Transverse colon (tissue), 4 donors: ENCODE data around the gene CALM3. TPM values are rescaled to one million over a fixed set of nuclear protein-coding genes. Genes with fewer than 3 reads are reported as not detected.

Source experiments
- DNase-seq: peaks from one replicate; pipeline ENCODE4 v3.0.0-alpha.2; 2019
- H3K27ac ChIP-seq, 4 donors: fragments of 200-600 bp; sonication (generic); 2 replicates each; pipeline ENCODE4 v1.5.1; 2016 to 2018; ENCODE audit warnings: inconsistent platforms in 4 of 4
- H3K27me3 ChIP-seq: fragments of 200-600 bp; sonication (generic); 2 replicates; pipeline ENCODE4 v1.5.1; 2017; ENCODE audit warnings: inconsistent platforms
- H3K36me3 ChIP-seq, 4 donors: fragments of 200-600 bp; sonication (generic); 2 replicates each; pipeline ENCODE4 v1.5.1; 2017 to 2019; ENCODE audit warnings: inconsistent platforms in 4 of 4
- H3K4me1 ChIP-seq, 4 donors: fragments of 200-600 bp; sonication (generic); 2 replicates each; pipeline ENCODE4 v1.5.1; 2017 to 2020; ENCODE audit warnings: inconsistent platforms in 4 of 4
- H3K4me3 ChIP-seq, 4 donors: fragments of 200-600 bp; sonication (generic); 1 replicate in 1 of 4; 2 replicates in 3 of 4; pipeline versions ENCODE4 v1.5.1 to v1.6.1; 2017 to 2019; ENCODE audit warnings: inconsistent platforms in 4 of 4
- H3K9me3 ChIP-seq, 2 donors: fragments of 200-600 bp; sonication (generic); 2 replicates each; pipeline ENCODE4 v1.5.1; 2017 to 2019; ENCODE audit warnings: inconsistent platforms in 2 of 2
- CTCF ChIP-seq, 5 experiments: fragments of 200-600 bp in 3 of 5; fragments of 450-650 bp in 2 of 5; sonication (generic) in 3 of 5; IDR thresholded peaks; 1 replicate in 2 of 5; 2 replicates in 3 of 5; pipeline ENCODE4 v1.5.1; 2016 to 2017; ENCODE audit warnings: antibody characterized with exemption in 5 of 5, inconsistent platforms in 3 of 5, mild to moderate bottlenecking in 2 of 5, moderate library complexity in 1 of 5
- EP300 ChIP-seq: sonication (generic); formaldehyde crosslinking; IDR thresholded peaks from one replicate; pipeline ENCODE4 v1.6.1; 2017; ENCODE audit warnings: antibody characterized with exemption, low read depth
- POLR2A ChIP-seq: fragments of 450-650 bp; IDR thresholded peaks from one replicate; pipeline ENCODE4 v1.6.1; 2016; ENCODE audit warnings: antibody characterized with exemption, mild to moderate bottlenecking, moderate library complexity
- POLR2AphosphoS5 ChIP-seq, 3 donors: sonication (generic); formaldehyde crosslinking; IDR thresholded peaks; one replicate each; pipeline ENCODE4 v1.6.1; 2016; ENCODE audit warnings: antibody characterized with exemption in 3 of 3
- whole genome bisulfite sequencing, 2 donors: methylation state at CpG; one replicate each; pipeline ENCODE4 v1.1.5; 2018; ENCODE audit warnings: low coverage in 1 of 2; 5-methylcytosine and 5-hydroxymethylcytosine counted together
- in situ Hi-C, 4 donors: fragments of 200-750 bp; cut with MboI; loops; one replicate each; pipeline versions ENCODE4 v1.15.0 to v1.15.1; 2017; ENCODE audit warnings: low sequenced_read_pairs in 3 of 4, low pct_ligation_motif_present in 1 of 4, low pct_unique_long_range_greater_than_20kb in 1 of 4
- intact Hi-C: fragments of 100-400 bp; cut with DNase I; formaldehyde crosslinking; loops from one replicate; pipeline ENCODE4 v1.15.1; 2023; ENCODE audit warnings: low total_unique reads
- total RNA-seq, 4 donors: library from RNA; depleted of rRNA; stranded (reverse); fragments of >200 nt; gene quantifications; one replicate each; pipeline ENCODE4 v1.1.0, GENCODE V29; 2016

Gene CALM3
- total RNA-seq, 4 donors from 2014 or later: 160 to 923 (median 194) TPM

GRCh38 chr19:46602392-46603194, 1.5 kb downstream of the CALM3 start:
- no peaks in the 10 kb centered on the region for H3K9me3 ChIP-seq
- H3K4me3 ChIP-seq: peak overlapping the region; percentile 99 to 100 (median 100)
- 4% methylated on average over 21 of the region's 23 CpGs; no CpG with 5 or more reads in 1 of the 2 donors for WGBS, 2 donors
- DNase-seq: no peak
- peaks cover 0 to 16% (median 2%) of the 10 kb centered on the region in 4 donors for H3K36me3 ChIP-seq
- H3K27ac ChIP-seq: peak overlapping the region; percentile 97 to 100 (median 98)
- intact Hi-C loops: loop anchor here (5.0 kb wide), 2 partner anchors 60 to 145 kb away; partner anchors contain the start of genes DACT3, FKRP and STRN4
- no peaks in the 10 kb centered on the region for H3K27me3 ChIP-seq
- H3K4me1 ChIP-seq: peaks cover 19 to 42% (median 29%) of the 10 kb centered on the region in 4 donors
- in situ Hi-C loops: no loop called here
- no peak for TF ChIP-seq CTCF (IDR thresholded peaks at IDR 0.05)
- no peak for TF ChIP-seq POLR2AphosphoS5 (IDR thresholded peaks at IDR 0.05)
- TF ChIP-seq POLR2A: no peak
- no peak for TF ChIP-seq EP300

GRCh38 chr19:46603195-46603637, 2.1 kb downstream of the CALM3 start:
- H3K27ac ChIP-seq: peak overlapping the region; percentile 97 to 100 (median 98)
- peak overlapping the region; percentile 99 to 100 (median 100) for H3K4me3 ChIP-seq
- no peaks in the 10 kb centered on the region for H3K9me3 ChIP-seq
- intact Hi-C loops: loop anchor here (5.0 kb wide), 2 partner anchors 59 to 144 kb away; partner anchors contain the start of genes DACT3, FKRP and STRN4
- TF ChIP-seq EP300: no peak
- TF ChIP-seq POLR2AphosphoS5 (IDR thresholded peaks at IDR 0.05): peak in 2 of 3 donors; percentile 48 to 64
- TF ChIP-seq POLR2A: peak; percentile 59
- DNase-seq: peak; percentile 77
- in situ Hi-C loops: no loop called here
- 16% methylated on average over 2 of the region's 2 CpGs; no CpG with 5 or more reads in 1 of the 2 donors for WGBS, 2 donors
- H3K27me3 ChIP-seq: no peaks in the 10 kb centered on the region
- H3K4me1 ChIP-seq: peaks cover 19 to 42% (median 29%) of the 10 kb centered on the region in 4 donors
- H3K36me3 ChIP-seq: peaks cover 0 to 22% (median 5%) of the 10 kb centered on the region in 4 donors

- 76% methylated on average over 9 of the region's 9 CpGs; no CpG with 5 or more reads in 1 of the 2 donors for WGBS, 2 donors
- intact Hi-C loops: loop anchor here (5.0 kb wide), 2 partner anchors 59 to 144 kb away; partner anchors contain the start of genes DACT3, FKRP and STRN4
- Histone ChIP-seq H3K36me3 (peaks cover 0 to 28% (median 8%) of the 10 kb centered on the region in 4 donors), H3K27ac (peak overlapping the region; percentile 97 to 100 (median 98)), H3K4me1 (peaks cover 19 to 42% (median 29%) of the 10 kb centered on the region in 4 donors), H3K9me3 (no peaks in the 10 kb centered on the region), H3K4me3 (peak overlapping the region in 1 of 4 donors; percentile 100), H3K27me3 (no peaks in the 10 kb centered on the region)
- TF ChIP-seq POLR2AphosphoS5 (IDR thresholded peaks at IDR 0.05): no peak
- no peak for TF ChIP-seq POLR2A
- TF ChIP-seq CTCF (IDR thresholded peaks at IDR 0.05): no peak
- TF ChIP-seq EP300: no peak
- no peak for DNase-seq
- in situ Hi-C loops: no loop called here
Measured at GRCh38 chr19:46603752-46604231, 2.7 kb downstream of the CALM3 start.

- no peak for DNase-seq
- no peak overlapping the region for H3K4me3 ChIP-seq
- H3K9me3 ChIP-seq: no peaks in the 10 kb centered on the region
- peaks cover 0 to 39% (median 13%) of the 10 kb centered on the region in 4 donors for H3K36me3 ChIP-seq
- no peaks in the 10 kb centered on the region for H3K27me3 ChIP-seq
- in situ Hi-C loops (no loop called here), intact Hi-C loops (loop anchor here (5.0 kb wide), 2 partner anchors 57 to 142 kb away; partner anchors contain the start of genes DACT3, FKRP and STRN4)
- H3K4me1 ChIP-seq: peaks cover 19 to 42% (median 29%) of the 10 kb centered on the region in 4 donors
- TF ChIP-seq CTCF (IDR thresholded peaks at IDR 0.05) (no peak), EP300 (no peak), POLR2AphosphoS5 (IDR thresholded peaks at IDR 0.05) (no peak), POLR2A (no peak)
- WGBS, 2 donors: 75% methylated on average over 13 of the region's 13 CpGs; no CpG with 5 or more reads in 1 of the 2 donors
- peak overlapping the region in 3 of 4 donors; percentile 1 to 54 (median 28) for H3K27ac ChIP-seq
Measured at GRCh38 chr19:46604781-46605355, 3.7 kb downstream of the CALM3 start.
